Stimulated activated CD4-positive, alpha-beta T cell treated with anti-CD3 and anti-CD28 coated beads, Interleukin-4, amount 100 ng/mL, for 1 hour (primary cell): ENCODE results near the gene MPC1L.
"Not testable (repeated sequence)": the region's sequence is repeated elsewhere in the genome, so short reads cannot be mapped to it uniquely, and the experiment has no call there.

Experiments used
- DNase-seq: peaks from one replicate; pipeline ENCODE4 v3.0.0-alpha.2; 2020

MPC1L gene

DNA sequence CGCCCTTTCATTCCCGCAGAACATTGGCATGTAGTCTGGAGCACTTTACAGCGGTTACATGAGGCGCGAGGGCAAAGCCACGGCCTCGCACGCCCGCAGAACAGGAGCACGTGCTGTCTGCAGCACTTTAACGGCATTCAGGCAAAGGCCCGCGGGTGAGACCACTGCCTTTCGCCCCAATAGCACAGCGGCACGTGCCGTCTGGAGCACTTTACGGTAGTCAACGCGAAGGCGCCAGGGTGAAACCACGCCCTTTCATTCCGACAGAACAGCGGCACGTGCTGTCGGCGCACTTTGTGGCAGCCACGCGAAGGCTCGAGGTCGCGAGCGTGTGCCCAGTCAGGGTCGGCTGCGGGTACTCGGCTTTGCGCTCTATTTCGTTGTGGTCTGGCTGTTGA, at the start of gene MPC1L:
MPC1L (plus strand) TSS at position 290 of the 398 bp plus-strand sequence. CDS start 138 bp downstream, outside the sequence.
- no peak for DNase-seq

DNA sequence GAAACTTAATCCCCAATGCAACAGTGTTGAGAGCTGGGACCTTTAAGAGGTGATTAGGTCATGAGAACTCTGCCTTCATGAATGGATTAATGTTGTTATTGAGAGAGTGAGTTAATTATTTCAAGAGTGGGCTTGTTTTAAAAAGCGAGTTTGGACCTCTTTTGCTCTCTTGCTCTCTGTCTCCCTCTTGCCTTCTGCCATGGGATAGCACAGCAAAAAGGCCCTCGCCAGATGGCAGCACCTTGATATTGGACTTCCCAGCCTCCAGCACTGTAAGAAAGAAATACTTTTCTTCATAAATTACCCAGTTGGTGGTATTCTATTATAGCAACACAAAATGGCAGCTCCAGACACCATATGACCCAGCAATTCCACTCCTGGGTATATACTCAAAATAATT, 49.5 kb upstream of the MPC1L start:
- DNase-seq: peak; percentile 16

DNA sequence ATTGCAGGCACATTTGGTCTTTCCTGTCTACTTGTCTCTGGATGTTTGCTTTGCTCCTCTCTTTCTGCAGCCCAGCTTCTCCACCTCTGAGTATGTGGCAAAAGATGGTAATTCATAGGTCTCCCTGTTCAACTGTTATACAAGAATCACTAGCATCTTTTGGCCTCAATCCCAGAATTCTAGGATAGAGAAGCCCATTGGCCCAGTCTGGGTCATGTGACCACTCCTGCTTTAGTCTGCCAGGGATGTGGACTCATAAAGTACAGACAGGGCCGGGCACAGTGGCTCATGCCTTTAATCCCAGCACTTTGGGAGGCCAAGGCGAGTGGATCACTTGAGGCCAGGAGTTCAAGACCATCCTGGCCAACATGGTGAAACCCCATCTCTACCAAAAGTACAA, 47.8 kb upstream of the MPC1L start:
- DNase-seq: not testable (repeated sequence)

DNA sequence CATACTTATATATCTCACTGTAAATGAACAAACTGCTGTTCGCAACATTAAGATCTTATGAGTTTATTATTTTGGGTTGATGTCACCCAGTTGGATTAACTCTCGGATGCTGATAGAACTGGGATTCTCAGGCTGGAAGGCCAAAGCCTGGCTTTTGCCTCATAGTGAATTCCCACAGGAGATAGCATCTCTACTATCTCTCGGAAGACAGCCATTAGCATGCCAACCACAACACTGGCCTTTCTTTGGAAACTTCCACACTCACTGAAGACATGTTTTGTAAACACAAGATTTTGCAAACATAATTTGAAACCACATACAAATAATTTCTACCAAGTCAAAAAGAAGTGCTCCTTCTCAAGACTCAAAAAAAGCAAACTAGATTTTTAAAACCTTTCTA, 46.9 kb upstream of the MPC1L start:
- DNase-seq: no peak

DNA sequence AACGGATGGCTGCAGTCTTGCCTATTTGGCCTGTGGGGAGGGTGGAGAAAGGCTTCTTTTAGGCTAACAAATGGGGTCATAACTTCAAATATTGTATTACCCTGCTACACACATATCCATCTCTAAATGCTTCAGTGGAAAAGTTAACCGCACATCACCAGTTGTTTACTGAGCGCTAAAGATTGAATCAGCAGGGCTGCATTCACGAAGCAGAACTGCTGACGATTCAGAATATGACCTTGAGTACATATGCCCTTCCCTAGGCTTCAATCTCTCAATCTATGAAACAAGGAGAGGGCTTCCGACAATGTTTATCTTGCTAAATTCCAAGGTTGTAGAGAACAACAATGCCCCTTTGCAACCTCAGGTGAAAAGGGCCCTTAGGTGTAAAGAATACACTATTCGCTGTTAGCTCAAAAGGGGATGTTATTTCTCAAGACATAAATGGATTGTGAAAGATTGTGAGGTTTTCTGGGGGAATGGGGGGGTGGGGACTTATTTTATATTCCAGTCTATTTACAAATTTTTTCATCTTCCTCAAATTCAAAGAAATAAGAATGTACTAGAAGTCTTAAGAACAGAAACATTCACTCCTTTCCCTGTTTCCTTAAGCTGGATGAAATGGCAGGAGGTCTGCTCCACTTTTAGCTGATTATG, 45.1 kb upstream of the MPC1L start:
- DNase-seq: no peak

DNA sequence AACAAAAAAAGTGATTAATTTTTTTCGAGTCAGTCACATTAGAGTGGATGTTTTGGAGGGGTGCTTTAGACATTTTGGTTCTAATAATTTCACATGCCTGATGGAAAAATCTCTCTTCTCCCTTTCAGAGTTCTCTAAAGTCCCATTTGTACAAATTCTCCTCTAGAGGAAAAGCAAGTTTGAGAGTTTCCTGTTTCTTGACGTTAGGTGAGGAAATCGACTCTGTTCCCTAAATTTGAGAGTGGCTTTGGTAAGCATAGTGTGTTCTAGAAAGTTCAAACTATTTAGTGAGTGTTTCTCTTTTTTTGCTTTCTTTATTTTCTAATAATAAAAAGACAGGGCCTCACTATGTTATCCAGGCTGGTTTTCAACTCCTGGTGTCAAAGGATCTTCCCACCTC, 44.1 kb upstream of the MPC1L start:
- DNase-seq: no peak

DNA sequence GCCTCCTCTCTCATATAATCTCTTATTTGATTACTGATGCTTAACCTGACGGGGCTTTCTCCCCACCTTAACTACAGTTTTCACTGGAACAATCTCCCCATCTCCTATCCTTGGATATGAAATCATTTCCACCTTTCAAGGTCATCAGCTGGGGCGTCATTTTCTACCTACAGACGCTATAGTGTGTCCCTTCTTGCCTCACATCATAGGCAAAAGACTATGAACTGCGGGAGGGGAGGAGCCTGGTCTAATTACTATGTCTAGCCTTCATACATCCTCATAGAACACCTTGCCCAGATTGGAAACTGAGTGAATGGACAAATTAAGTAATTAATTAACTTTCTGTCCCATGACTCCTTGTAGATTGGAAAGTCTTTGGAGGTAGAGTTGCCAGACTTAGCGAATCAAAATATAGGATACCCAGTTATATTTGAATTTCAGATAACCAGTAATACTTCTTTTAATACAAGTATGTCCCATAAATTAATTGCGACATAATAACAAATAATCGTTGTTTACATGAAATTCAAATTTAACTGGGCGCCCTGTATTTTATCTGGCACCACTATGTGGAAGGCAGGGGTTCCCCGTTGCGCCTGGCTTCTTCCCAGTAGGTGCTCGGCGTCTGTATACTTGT, 43.2 kb upstream of the MPC1L start:
- DNase-seq: no peak

DNA sequence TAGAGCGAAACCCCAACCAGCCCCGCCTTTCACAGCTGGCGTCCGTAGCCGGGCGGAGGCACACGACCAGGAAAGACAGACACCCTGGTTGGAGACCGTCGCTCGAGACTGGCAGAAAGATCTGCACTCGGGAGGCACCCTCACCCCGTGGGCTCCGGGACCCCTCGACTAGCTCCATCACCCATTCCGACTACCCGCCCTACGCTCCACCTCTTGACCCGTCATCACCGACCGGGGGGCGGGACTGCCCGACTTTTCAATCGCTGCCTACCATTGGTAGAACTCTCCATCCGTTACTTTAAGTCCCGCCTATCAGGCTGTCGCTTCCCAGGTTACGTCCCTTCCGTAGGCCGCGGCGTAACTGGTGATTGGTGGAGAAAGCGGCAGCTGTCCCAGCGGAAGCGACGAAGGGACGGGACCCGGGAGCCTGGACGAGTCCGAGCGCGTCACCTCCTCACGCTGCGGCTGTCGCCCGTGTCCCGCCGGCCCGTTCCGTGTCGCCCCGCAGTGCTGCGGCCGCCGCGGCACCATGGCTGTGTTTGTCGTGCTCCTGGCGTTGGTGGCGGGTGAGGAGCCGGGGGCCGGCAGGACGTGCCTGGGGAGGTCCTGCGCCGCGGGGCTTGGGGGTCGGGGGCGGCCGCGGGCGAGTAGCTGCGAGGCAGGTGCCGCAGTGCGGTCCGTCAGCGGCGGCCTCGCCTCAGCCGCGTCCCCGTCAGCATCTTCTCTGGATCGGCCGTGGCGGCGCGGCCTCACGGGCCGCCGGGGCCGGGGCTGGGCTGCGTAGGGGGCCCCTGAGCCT, 42.5 kb upstream of the MPC1L start, which contains the start of gene ATP6AP2:
ATP6AP2 (plus strand) TSS at position 434 of the 799 bp plus-strand sequence; CDS start at position 530, 96 bp downstream.
- DNase-seq: peak; percentile 82

DNA sequence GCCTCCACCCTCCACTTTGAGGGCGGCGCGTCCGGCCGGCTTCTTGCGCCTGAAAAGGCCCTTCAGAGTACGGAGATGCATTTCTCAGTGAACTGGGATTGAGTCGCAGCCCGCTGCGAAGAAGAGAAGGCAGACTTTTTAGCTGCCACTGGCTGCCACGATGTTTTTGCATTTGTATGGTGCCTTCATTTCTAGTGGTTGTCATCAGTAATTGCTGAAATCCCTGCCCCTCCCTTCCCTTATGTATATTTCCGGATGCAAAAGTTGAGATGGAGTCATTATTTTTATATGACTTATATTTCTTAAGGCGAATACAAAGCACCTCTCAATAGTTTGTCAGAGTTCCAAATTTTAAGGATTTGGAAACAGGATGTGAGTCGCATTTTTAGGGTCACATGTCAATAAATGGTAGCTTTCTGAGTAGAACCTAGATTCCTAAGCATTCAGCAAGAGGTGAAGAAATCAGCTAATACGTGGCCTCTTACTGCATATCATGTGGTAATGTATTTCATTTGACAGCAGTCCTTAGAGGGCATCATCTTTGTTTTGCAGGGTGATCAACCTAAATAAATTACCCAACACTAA, 41.8 kb upstream of the MPC1L start:
- DNase-seq: no peak

DNA sequence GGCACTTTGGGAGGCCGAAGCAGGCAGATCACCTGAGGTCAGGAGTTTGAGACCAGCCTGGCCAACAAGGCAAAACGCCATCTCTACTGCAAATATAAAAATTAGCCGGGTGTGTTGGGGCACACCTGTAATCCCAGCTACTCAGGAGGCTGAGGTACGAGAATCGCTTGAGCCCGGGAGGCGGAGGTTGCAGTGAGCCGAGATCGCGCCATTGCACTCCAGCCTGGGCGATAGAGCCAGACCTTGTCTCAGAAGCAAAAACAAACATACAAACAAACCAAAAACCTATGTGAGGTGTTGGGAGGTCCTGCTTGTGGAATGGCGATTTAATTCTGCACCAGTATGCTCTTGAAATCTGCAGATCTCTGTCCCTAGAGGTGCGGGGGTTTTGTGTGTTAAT, 41.0 kb upstream of the MPC1L start:
- DNase-seq: not testable (repeated sequence)

DNA sequence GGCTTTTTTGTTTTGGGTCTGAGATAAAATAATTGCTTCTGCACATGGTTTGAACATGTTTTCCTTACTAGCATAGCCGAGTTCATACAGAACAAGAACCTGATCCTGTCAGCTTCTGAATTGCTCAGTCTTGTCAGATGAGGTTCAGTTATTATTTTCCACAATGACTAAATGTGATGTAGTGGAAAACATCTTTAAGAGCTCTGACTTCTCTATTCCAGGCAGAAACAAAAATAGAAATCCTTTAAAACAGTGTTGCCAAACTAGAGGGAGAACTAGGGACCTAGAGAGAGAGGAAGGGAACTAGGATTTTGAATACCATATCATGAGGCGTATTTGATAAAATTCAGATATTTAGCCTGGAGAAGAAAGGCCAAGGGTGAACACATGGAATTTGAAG, 40.4 kb upstream of the MPC1L start:
- no peak for DNase-seq

DNA sequence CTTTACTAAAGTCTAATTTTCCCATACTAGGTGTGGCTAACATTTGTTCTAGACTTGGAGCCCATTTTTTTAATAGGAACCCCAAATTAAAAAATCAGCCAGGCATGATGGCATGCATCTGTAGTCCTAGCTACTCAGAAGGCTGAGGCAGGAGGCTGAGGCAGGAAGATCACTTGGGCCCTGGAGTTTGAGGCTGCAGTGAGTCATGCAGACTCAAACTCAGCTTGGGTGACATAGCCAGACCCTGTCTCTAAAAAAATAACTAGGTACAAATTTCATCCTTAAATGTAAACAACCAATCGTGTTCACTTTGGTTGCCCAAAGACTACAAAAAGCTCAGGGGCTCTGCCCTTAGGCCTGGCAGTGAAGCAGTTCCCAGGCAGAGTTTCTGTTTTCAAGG, 35.6 kb upstream of the MPC1L start:
- not testable (repeated sequence) for DNase-seq

DNA sequence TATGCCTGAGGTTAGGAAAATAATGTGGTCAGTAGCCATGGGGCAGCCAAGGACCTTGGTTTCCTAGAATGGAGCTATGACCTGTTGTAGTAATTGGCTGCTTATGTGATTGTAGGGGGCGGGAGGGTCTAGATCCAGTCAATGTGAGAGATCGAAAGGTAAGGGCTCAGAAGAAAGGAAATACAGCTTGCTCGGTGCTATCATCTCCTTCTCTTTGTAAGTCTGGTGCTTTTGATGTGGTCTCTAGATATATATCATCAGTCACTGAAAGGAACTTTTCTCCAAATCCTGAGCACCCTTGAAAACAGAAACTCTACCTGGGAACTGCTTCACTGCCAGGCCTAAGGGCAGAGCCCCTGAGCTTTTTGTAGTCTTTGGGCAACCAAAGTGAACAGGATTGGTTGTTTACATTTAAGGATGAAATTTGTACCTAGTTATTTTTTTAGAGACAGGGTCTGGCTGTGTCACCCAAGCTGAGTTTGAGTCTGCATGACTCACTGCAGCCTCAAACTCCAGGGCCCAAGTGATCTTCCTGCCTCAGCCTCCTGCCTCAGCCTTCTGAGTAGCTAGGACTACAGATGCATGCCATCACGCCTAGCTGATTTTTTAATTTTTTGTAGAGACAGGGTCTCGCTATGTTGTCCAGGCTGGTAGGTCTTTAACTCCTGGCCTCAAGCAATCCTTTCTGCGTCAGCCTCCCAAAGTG, 33.5 kb upstream of the MPC1L start:
- DNase-seq: not testable (repeated sequence)

DNA sequence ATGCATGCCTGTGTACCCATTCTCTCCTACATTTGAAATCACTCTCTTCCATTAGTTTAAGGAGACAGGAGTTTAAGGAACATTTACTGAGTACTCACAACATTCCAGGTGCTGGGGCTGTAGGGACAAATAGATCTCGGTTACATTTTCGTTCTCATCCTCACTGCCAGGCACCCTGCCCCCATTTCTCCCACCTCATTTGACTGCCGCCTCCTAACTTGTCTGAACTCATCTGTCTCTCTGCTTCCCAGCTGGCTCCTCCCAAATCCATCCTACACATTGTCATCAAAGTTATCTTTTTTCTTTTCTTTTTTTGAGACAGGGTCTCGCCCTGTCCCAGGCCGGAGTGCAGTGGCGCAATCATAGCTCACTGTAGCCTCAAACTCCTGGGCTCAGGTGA, 19.8 kb upstream of the MPC1L start:
- DNase-seq: no peak

DNA sequence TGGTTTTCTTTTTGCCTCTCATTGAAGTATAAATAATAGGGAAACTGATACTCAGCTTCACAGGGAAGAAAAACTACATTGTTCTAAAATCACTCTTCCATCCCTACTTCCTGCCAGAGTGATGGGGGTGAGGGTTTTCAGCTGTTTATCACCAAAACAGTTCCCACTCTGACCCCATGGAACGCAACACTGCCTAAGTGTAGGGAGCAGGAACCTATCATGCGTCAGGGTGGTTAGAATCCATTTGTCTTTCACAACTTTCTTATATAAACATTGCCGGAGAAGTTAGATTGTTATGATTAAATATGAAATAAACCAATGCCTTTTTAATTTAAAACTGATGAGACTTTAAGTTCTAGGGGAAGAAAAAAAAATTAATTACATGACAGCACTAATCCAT, 15.8 kb upstream of the MPC1L start:
- DNase-seq: no peak

DNA sequence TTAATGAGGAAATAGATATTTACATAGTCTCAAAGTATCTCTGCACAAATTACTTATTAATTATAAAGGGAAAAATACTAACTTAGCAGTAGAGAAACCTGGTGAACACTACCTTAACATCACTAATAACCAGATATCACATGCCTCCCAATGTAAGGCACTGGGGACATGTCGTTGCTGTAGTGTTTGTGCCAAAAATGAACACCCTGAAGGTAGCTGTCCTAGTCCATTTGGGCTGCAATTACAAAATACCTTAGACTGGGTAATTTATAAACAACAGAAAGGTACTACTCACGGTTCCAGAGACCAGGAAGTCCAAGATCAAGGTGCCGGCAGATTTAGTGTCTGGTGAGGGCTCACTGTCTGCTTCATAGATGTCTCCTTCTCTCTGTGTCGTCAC, 10.7 kb upstream of the MPC1L start:
- DNase-seq: no peak

DNA sequence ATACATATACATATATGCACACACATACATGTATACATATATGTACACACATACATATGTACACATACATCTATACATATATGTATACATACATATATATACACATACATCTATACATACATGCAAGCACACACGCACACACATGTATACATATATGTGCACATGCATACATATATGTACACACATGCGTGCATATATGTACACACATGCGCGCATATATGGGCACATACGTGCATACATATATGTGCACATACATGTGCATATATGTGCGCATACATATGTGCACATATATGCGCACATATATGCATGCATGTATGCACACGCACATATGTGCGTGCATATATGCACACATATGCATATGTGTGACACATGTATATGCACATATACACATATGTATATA, 7.3 kb upstream of the MPC1L start:
- DNase-seq: no peak

DNA sequence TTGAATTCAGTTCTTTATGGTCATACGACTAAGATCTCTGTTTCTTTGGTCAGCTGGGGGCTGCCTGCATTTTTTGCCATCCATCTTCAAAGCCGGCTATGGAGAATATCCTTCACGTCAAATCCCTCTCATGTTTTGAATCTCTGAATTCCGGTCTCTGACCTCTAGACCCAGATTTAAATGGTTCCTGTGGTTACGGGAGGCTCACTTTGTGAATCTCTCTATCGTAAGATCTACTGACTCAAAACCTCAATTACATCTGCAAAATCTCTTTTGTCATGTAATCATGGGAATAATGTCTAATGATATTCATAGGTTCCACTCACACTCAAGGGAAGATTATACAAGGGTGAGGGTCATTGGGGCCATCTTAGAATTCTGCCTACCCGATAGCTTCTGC, 5.7 kb upstream of the MPC1L start:
- DNase-seq: no peak

DNA sequence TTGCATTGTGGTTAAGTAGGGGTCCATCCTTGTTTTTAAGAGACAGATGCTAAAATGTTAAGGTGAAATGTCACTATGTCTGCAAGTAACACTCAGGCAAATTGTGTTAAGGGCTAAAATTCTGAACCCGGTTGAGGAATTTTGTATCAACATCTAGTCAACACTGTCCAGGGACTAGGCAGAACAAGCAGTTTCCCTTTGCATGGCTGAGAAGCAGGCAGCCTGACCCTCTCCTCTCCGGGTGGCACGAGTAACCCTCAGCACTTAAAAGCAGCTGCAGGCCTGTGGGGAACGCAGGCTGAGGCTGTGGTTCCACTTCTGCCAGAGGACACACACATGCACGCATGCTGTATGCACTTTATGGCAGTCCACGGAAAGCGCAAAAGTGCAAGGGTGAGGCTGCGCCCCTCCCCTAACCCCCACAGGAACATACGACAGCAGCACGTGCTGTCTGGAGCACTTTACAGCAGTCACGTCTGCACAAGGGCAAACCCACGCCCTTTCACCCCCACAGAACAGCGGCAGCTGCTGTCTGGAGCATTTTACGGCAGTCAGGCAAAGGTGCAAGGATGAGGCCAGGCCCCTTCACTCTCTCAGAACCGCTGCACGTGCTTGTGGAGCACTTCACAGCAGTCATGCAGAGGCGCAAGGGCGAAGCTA, 619 bp upstream of the MPC1L start:
- no peak for DNase-seq

DNA sequence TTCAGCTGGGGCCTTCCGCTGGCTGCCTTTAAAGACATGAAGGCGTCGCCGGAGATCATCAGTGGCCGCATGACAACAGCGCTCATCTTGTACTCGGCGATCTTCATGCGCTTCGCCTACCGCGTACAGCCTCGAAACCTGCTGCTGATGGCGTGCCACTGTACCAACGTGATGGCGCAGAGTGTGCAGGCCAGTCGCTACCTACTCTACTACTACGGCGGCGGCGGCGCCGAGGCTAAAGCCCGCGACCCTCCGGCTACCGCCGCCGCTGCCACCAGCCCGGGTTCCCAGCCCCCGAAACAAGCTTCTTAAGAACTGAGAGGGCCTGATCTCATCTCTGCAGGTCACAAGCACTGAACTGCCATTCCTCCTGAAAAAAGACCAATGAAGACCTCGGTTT, 437 bp downstream of the MPC1L start:
- no peak for DNase-seq

DNA sequence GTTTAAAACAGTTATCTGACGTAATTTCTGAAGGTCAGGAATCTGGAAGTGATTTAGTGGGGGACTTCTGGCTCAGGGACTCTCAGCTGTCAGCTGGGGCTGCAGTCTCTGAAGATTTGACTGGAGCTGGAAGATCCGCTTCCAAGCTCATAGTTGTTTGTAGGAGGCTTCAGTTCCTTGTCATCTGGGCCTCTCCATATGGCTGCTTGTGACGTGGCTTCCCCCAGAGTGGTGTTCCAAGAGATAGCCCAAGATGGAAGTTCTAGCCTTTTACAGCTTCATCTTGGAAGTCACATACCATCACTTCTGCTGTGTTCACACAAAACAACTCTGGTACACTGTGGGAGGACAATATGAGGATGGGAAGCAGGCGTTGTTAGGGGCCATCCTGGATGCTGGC, 2.1 kb downstream of the MPC1L start:
- DNase-seq: no peak

DNA sequence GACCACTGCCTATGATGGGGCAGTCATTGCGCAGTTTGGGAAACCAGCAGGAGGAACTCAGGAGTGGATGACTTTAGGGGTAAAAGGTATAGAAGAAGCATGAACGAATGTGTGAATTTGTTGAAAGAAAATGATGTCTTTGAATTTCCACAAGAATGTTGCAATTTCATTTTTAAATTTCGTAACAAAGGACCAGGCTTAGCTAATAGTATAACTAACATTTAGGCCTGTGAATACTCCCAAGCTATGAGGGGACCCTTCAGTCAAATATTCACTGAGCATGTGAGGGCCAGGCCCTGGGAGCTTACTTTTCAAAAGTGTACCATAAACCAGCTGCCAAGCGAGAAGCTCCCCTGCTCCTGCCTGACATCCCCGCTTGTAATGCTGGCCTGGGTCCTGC, 5.3 kb downstream of the MPC1L start:
- DNase-seq: no peak
